IPS DF 4.7 (cell line): ENCODE results near the gene TAOK1.
"Not testable (repeated sequence)": the region's sequence is repeated elsewhere in the genome, so short reads cannot be mapped to it uniquely, and the experiment has no call there.

Source experiments
- DNase-seq: peaks from one replicate; pipeline ENCODE4 v3.0.0-alpha.2; 2013; ENCODE audit warnings: low spot score; ENCODE audit errors: extremely low read depth

The TAOK1 gene

GRCh38 chr17:29443041-29443739, 53.0 kb downstream of the TAOK1 start:
- DNase-seq, result no peak

GRCh38 chr17:29444589-29444988, 54.4 kb downstream of the TAOK1 start:
- no peak for DNase-seq

- DNase-seq, result no peak
Measured at GRCh38 chr17:29445844-29446243, 55.7 kb downstream of the TAOK1 start.

- no peak for DNase-seq
Measured at GRCh38 chr17:29449865-29450671, 59.9 kb downstream of the TAOK1 start.

GRCh38 chr17:29451121-29451742, 61.1 kb downstream of the TAOK1 start:
- no peak for DNase-seq

- DNase-seq, result no peak
Measured at GRCh38 chr17:29458066-29458465, 67.9 kb downstream of the TAOK1 start.

- DNase-seq, result no peak
Measured at GRCh38 chr17:29461483-29462206, 71.5 kb downstream of the TAOK1 start.

- no peak for DNase-seq
Measured at GRCh38 chr17:29469276-29469675, 79.1 kb downstream of the TAOK1 start.

GRCh38 chr17:29473437-29473836, 83.3 kb downstream of the TAOK1 start:
- DNase-seq, result not testable (repeated sequence)

- no peak for DNase-seq
Measured at GRCh38 chr17:29474297-29474696, 84.1 kb downstream of the TAOK1 start.

GRCh38 chr17:29475891-29476290, 85.7 kb downstream of the TAOK1 start:
- DNase-seq, result no peak

- not testable (repeated sequence) for DNase-seq
Measured at GRCh38 chr17:29480249-29480928, 90.2 kb downstream of the TAOK1 start.

- no peak for DNase-seq
Measured at GRCh38 chr17:29483503-29483902, 93.3 kb downstream of the TAOK1 start.

GRCh38 chr17:29495011-29495410, 104.8 kb downstream of the TAOK1 start:
- DNase-seq, result no peak

GRCh38 chr17:29504711-29505110, 114.5 kb downstream of the TAOK1 start:
- DNase-seq, result no peak

- DNase-seq, result no peak
Measured at GRCh38 chr17:29505836-29506235, 115.7 kb downstream of the TAOK1 start.

- no peak for DNase-seq
Measured at GRCh38 chr17:29510953-29511352, 120.8 kb downstream of the TAOK1 start.

GRCh38 chr17:29514792-29515191, 124.6 kb downstream of the TAOK1 start:
- DNase-seq, result no peak

GRCh38 chr17:29518359-29518758, 128.2 kb downstream of the TAOK1 start:
- DNase-seq, result no peak

GRCh38 chr17:29524692-29525091, 134.5 kb downstream of the TAOK1 start:
- no peak for DNase-seq

GRCh38 chr17:29526322-29526721, 136.2 kb downstream of the TAOK1 start:
- no peak for DNase-seq
